Measurements from ENCODE around the gene CCDC110. TPM values are rescaled to one million over a fixed set of nuclear protein-coding genes. Genes with fewer than 3 reads are reported as not detected.

Gene CCDC110
- total RNA-seq, 1 experiment from 2014 or later: 2.7 TPM

DNA sequence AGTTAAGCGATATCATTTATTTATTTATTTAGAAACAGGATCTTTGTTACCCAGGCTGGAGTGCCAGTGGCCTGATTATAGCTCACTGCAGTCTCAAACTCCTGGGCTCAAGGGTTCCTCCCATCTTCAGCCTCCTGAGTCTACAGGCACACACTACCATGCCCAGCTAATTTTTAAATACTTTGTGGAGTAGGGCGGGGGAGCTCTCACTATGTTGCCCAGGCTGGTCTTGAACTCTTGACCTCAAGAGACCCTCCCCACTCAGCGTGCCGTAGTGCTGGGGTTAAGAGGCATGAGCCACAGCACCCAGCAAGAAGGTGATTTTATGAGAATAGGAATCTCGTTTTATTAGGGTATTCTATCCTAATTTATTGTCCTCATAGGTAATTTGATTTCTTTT is 41.9 kb downstream of the CCDC110 start:
- DNase-seq (ENCODE audit: low read depth, low spot score) (no peak), ATAC-seq (no peak)
- 0 out of 2 replicates have a peak, but pooled peaks cover 4% of the 10 kb centered on the region for H3K79me2 ChIP-seq (ENCODE audit: insufficient read depth, low read length)
- BruUV-seq (replicated peaks): no TSS peak
- intact Hi-C loops (cut with micrococcal nuclease): no loop called here
- H3K4me3 ChIP-seq (replicated peaks in 1 of 2; ENCODE audit: low read depth in 1 of 2, low read length in 2 of 2): no peak overlapping the region
- no peak for TF ChIP-seq POLR2A (IDR thresholded peaks at IDR 0.05; ENCODE audit: borderline replicate concordance, extremely low read depth, insufficient read depth, insufficient read length)
- TF ChIP-seq SIN3A (IDR thresholded peaks at IDR 0.05; ENCODE audit: low read depth): no peak
- no peak for TF ChIP-seq POLR2AphosphoS5 (IDR thresholded peaks at IDR 0.05; ENCODE audit: low read depth, low read length)
- TF ChIP-seq, protein P1, sequence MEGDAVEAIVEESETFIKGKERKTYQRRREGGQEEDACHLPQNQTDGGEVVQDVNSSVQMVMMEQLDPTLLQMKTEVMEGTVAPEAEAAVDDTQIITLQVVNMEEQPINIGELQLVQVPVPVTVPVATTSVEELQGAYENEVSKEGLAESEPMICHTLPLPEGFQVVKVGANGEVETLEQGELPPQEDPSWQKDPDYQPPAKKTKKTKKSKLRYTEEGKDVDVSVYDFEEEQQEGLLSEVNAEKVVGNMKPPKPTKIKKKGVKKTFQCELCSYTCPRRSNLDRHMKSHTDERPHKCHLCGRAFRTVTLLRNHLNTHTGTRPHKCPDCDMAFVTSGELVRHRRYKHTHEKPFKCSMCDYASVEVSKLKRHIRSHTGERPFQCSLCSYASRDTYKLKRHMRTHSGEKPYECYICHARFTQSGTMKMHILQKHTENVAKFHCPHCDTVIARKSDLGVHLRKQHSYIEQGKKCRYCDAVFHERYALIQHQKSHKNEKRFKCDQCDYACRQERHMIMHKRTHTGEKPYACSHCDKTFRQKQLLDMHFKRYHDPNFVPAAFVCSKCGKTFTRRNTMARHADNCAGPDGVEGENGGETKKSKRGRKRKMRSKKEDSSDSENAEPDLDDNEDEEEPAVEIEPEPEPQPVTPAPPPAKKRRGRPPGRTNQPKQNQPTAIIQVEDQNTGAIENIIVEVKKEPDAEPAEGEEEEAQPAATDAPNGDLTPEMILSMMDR (IDR thresholded peaks at IDR 0.05 in 2 of 3, conservative IDR thresholded peaks at IDR 0.05 in 1 of 3; ENCODE audit: borderline replicate concordance in 1 of 3, insufficient read depth in 1 of 3, low read depth in 2 of 3, low read length in 2 of 3): no peak
- no peak for TF ChIP-seq SP1 (IDR thresholded peaks at IDR 0.05; ENCODE audit: low read depth)
- TF ChIP-seq EZH2phosphoT487 (IDR thresholded peaks at IDR 0.05; ENCODE audit: borderline replicate concordance): no peak
- H3K9ac ChIP-seq (ENCODE audit: low read length): no peak overlapping the region
- CTCF ChIA-PET: no interaction called here
- POLR2A ChIA-PET: no interaction called here
- H3K9me2 ChIP-seq (ENCODE audit: insufficient read depth): no peaks in the 10 kb centered on the region
- H2AFZ ChIP-seq (ENCODE audit: low read depth, low read length, poor library complexity, severe bottlenecking): no peak overlapping the region
- H3K36me3 ChIP-seq (ENCODE audit: control insufficient read depth in 1 of 2, insufficient read depth in 2 of 2, low read length in 2 of 2): no peaks in the 10 kb centered on the region
- no peaks in the 10 kb centered on the region for H3K27me3 ChIP-seq (ENCODE audit: insufficient read depth, low read length)
- no peaks in the 10 kb centered on the region for H3K9me3 ChIP-seq (ENCODE audit: control insufficient read depth in 1 of 2, insufficient read depth in 1 of 2, low read depth in 1 of 2, low read length in 2 of 2)
- H3K4me2 ChIP-seq (ENCODE audit: low read length): no peak overlapping the region
- H4K20me1 ChIP-seq (ENCODE audit: insufficient read depth): no peaks in the 10 kb centered on the region
- peaks cover 3 to 15% of the 10 kb centered on the region in 2 experiments; a peak in 3 of 4 replicates for H3K4me1 ChIP-seq (ENCODE audit: control insufficient read depth in 1 of 2, insufficient read depth in 2 of 2, low read length in 2 of 2)
- H3K27ac ChIP-seq (ENCODE audit: low read depth, low read length): no peak overlapping the region
- RAD21 ChIA-PET (ENCODE audit: low non-redundant PET in 1 of 2, low total read pairs in 2 of 2, uncharacterized antibody in 2 of 2, unreplicated experiment in 2 of 2): no interaction called here

DNA sequence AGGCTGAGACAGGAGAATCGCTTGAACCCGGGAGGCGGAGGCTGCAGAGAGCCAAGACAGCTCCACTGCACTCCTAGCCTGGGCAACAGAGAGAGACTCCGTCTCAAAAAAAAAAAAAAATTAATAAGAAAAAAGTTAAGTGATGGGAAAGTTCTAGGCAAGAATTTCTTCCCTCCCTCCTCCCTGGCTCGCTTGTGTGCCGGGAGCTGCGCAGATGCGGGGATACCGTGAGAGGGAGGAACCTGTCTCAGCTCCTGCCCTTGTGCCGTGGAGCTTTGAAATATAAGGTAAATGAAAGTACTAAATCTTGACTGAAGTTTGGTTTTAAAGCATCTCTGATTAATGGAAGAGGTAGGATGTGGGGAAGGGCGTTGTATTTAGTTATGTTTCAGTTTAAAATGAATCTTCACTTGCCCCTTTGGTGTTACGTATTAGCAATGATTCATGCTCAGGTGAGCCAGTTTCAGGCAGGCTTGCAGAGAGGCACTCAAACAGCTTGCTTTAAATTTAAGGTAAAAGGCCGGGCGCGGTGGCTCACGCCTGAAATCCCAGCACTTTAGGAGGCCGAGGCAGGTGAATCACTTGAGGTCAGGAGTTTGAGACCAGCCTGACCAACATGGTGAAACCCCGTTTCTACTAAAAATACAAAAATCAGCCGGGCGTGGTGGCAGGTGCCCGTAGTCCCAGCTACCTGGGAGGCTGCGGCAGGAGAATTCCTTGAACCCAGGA is 44.4 kb downstream of the CCDC110 start:
- POLR2A ChIA-PET: no interaction called here
- Histone ChIP-seq H3K27ac (ENCODE audit: low read depth, low read length) (no peak overlapping the region), H2AFZ (ENCODE audit: low read depth, low read length, poor library complexity, severe bottlenecking) (no peak overlapping the region), H3K4me2 (ENCODE audit: low read length) (peak overlapping the region; percentile 89; the same call in 1 of the 2 replicates), H3K27me3 (ENCODE audit: insufficient read depth, low read length) (no peaks in the 10 kb centered on the region), H3K36me3 (ENCODE audit: control insufficient read depth in 1 of 2, insufficient read depth in 2 of 2, low read length in 2 of 2) (no peaks in the 10 kb centered on the region), H3K9me2 (ENCODE audit: insufficient read depth) (no peaks in the 10 kb centered on the region), H4K20me1 (ENCODE audit: insufficient read depth) (no peaks in the 10 kb centered on the region), H3K4me3 (replicated peaks in 1 of 2; ENCODE audit: low read depth in 1 of 2, low read length in 2 of 2) (peak overlapping the region in 1 of 2 experiments; percentile 95; a peak in 1 of 4 replicates), H3K4me1 (ENCODE audit: control insufficient read depth in 1 of 2, insufficient read depth in 2 of 2, low read length in 2 of 2) (peaks cover 3 to 16% of the 10 kb centered on the region in 2 experiments; a peak in 3 of 4 replicates), H3K9ac (ENCODE audit: low read length) (no peak overlapping the region), H3K9me3 (ENCODE audit: control insufficient read depth in 1 of 2, insufficient read depth in 1 of 2, low read depth in 1 of 2, low read length in 2 of 2) (no peaks in the 10 kb centered on the region), H3K79me2 (ENCODE audit: insufficient read depth, low read length) (peaks cover 9% of the 10 kb centered on the region; the same call in 1 of the 2 replicates)
- ATAC-seq: no peak
- intact Hi-C loops (cut with micrococcal nuclease): no loop called here
- RAD21 ChIA-PET (ENCODE audit: low non-redundant PET in 1 of 2, low total read pairs in 2 of 2, uncharacterized antibody in 2 of 2, unreplicated experiment in 2 of 2): interaction anchor here in 1 of 2 experiments (0.7 kb wide), 1 partner anchor 194 kb away, joined by 3 read pairs; no protein-coding TSS in a partner anchor
- CTCF ChIA-PET: no interaction called here
- BruUV-seq (replicated peaks): no TSS peak
- no peak for DNase-seq (ENCODE audit: low read depth, low spot score)
- no peak for TF ChIP-seq POLR2AphosphoS5 (IDR thresholded peaks at IDR 0.05; ENCODE audit: low read depth, low read length)
- TF ChIP-seq, protein P2, sequence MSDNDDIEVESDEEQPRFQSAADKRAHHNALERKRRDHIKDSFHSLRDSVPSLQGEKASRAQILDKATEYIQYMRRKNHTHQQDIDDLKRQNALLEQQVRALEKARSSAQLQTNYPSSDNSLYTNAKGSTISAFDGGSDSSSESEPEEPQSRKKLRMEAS (IDR thresholded peaks at IDR 0.05): no peak
- TF ChIP-seq SP1 (IDR thresholded peaks at IDR 0.05; ENCODE audit: low read depth): no peak
- no peak for TF ChIP-seq SIN3A (IDR thresholded peaks at IDR 0.05; ENCODE audit: low read depth)
- TF ChIP-seq, protein P3, sequence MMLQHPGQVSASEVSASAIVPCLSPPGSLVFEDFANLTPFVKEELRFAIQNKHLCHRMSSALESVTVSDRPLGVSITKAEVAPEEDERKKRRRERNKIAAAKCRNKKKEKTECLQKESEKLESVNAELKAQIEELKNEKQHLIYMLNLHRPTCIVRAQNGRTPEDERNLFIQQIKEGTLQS (IDR thresholded peaks at IDR 0.05): no peak
- no peak for TF ChIP-seq ELF1 (IDR thresholded peaks at IDR 0.05; ENCODE audit: borderline replicate concordance, low read depth)
- TF ChIP-seq POLR2A (IDR thresholded peaks at IDR 0.05; ENCODE audit: borderline replicate concordance, extremely low read depth, insufficient read depth, insufficient read length): no peak
- no peak for TF ChIP-seq EZH2phosphoT487 (IDR thresholded peaks at IDR 0.05; ENCODE audit: borderline replicate concordance)
- TF ChIP-seq SRF (IDR thresholded peaks at IDR 0.05; ENCODE audit: low read depth): no peak
- TF ChIP-seq EGR1 (IDR thresholded peaks at IDR 0.05; ENCODE audit: low read depth): no peak
- TF ChIP-seq JUND (IDR thresholded peaks at IDR 0.05): no peak
- no peak for TF ChIP-seq ZNF274 (IDR thresholded peaks at IDR 0.05; ENCODE audit: low read depth, low read length)
- TF ChIP-seq, protein P1 (IDR thresholded peaks at IDR 0.05 in 2 of 3, conservative IDR thresholded peaks at IDR 0.05 in 1 of 3; ENCODE audit: borderline replicate concordance in 1 of 3, insufficient read depth in 1 of 3, low read depth in 2 of 3, low read length in 2 of 3): no peak

All from HCT116 (cell line).